A204.1 (cell line): Measurements from ENCODE around the gene PPARG.

Source experiments
- FAIRE-seq: peaks from 2 replicates; lab custom pipeline; 2012; peaks lifted over from hg19 to GRCh38; lab: Jason Lieb, UNC

The PPARG gene

GRCh38 chr3:12313519-12313918 lies 24.6 kb downstream of the PPARG start:
- no peak for FAIRE-seq

DNA sequence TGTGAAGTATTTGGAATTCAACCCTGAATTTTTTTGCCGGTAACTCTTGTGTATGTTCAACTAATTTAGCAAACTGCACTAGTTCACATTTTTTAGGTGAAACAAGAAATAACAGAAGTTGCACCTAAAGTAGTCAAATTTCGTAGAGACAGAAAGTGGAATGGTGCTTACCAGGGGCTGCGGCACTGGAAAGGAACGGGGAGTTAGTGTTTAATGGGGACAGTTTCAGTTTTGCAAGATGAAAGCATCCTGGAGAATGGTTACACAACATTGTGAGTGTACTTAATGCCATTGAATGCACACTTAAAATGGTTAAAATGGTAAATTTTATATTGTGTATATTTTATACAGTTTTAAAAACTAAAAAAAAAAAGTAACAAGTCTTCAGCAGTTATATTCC lies 27.4 kb downstream of the PPARG start:
- no peak for FAIRE-seq

DNA sequence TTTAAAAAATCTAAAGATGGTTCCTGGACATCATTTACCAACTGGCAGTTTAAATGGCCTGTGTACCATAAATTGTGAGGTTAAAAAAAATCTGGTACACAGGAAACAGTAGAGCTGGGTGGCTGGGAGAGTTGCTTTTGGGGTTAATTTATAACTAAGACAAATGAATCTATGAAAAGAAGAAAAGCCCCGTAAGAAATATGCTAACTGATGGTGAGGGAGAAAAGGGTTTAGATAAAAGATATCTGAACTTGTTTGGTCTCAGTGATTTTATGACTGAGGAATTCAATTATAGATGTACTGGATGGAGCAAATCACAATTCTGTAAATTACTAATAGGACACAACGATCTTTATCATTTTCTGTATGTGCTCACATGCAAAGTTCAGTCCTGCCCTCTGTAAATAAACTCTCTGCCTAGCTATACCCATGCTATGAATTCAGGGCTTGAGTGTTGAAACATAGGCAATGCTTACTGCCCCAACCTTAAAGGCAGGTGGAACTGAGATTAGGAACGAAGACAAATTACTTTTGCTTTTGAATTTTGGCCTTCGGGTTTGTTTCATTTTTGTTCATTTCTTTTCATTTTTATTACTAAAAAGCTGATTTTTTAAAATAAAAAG lies 28.0 kb downstream of the PPARG start:
- no peak for FAIRE-seq

DNA sequence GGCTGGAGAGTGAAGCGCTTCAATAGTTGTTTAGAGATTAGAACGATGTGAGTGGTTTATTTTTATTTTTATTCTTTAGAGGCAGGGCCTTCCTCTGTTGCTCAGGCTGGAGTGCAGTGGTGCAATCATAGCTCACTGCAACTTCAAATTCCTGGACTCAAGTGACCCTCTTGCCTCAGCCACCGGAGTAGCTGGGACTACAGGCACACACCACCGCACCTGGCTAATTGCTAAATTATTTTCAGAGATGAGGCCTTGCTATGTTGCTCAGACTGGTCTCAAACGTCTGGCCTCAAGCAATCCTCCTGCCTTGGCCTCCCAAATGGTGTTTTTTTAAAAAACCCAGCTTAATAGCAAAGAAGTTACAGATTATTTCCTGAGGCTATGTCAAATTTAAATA lies 29.0 kb downstream of the PPARG start:
- FAIRE-seq: no peak

DNA sequence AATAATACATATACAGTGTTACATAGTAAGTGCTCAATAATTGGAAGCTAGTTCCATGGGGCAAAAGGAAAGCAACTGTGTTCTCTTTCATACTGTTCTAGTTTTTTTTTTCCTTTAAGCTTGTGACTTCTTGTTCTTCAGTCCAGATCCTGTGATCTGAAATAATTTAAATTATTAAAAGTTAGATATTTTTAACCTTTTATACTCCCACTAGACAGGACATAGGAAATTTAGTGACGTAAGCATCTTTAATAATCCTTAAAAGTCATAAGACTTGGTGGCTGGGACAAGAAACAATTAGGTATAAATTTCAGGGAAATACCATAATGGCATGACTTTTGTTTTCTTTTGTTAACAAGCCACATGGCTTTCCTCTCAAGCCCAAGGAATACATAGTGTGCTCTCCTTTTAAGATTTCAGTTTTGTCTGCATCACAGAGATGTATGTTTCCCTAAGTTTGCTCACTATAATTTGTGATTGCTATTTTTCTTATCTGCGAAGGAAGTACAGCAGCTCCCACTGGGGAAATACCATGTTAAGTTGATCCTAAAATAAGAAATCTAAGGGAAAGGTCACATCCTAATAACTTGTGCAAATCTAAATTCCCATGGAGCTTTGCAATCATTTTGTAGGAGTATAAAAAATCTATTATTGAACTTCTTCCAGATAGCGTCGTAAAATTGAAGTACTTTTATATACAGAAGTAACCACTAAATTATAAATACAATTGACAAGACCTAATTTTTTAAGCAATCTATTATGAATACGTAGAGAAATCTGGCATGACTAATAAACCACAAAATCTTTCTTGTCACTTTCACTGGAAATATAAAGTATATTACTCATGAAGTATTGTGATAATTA lies 30.1 kb downstream of the PPARG start:
- FAIRE-seq: no peak

DNA sequence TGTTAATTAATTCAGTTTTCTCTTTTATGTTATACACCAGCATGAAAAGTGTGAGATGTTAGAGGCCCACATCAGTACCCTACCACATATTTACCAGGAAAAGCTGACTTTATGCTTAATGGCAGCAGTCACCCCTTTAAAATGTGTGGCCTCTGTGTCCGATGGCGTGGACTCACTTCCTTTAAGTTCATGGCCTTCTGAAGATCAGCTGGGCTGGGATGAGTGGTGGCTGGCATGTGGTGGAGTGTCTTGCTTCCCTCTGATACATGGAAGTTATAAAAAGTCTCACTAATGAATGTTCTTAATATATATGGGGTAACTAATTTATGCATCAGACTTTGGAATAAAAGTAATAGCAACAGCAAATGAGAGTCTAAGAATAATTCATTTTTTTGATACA lies 32.1 kb downstream of the PPARG start:
- no peak for FAIRE-seq

GRCh38 chr3:12323237-12323636 lies 34.4 kb downstream of the PPARG start:
- no peak for FAIRE-seq

- peak; percentile 43 for FAIRE-seq
Measured at GRCh38 chr3:12325586-12326515, 37.0 kb downstream of the PPARG start.

GRCh38 chr3:12327021-12327420 lies 38.2 kb downstream of the PPARG start:
- no peak for FAIRE-seq

- FAIRE-seq: no peak
Measured at GRCh38 chr3:12328132-12328836, 39.4 kb downstream of the PPARG start.

- no peak for FAIRE-seq
Measured at GRCh38 chr3:12328837-12329462, 40.1 kb downstream of the PPARG start.

DNA sequence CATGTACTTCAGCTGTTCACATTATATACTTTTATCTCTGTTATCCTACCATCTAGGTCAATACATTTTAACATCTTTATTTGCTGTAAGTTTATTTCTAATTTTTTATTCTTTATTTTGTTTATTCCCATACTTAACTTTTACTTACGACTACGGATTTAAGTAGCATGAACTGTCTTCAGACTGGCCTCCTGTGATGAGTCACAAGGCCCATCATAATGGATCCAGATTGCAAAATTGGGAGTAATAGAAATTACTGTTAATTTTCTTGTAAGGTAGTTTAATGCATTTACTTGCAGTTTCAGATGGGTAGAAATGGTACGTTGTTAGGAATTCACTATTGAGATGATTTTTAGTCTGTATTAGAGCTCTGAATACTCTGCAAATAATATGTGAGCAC lies 45.9 kb downstream of the PPARG start:
- FAIRE-seq: no peak

DNA sequence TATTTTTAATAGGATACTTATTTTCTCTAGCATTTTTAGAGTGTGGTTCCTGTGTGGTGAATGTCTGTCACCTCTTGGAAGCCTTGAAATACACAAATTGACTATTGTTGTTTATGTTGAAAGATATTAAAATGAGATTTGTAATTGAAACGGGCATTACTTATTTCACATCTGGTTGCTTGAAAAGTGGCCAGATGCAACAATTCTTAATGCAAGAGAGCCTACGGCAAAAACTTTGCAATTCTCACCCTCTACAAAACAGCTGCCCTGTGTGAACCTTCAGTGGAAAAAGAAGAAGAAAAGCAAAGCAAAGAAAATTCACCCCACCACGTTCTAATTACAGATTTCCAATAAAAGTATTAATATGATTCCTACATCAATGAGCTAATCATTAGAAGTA lies 46.6 kb downstream of the PPARG start:
- FAIRE-seq: no peak

DNA sequence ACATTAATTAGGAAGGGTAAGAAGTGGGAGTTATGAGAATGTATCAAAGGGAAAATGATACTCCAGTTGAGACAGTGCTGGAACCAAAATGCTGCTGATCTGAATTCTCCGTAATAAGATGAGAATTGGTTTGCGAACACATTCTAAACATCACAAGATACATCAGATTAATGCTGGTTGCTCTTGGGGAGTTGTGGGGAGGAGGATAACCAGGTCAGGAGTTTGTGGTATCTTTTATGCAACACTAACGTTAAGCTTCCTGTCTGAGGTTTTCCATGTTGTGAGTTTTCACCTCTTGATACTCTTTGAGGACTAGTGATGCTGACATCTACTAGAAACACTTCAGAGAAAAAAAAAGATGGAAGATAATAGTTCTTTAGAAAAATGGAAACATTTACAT lies 47.2 kb downstream of the PPARG start:
- FAIRE-seq: no peak

DNA sequence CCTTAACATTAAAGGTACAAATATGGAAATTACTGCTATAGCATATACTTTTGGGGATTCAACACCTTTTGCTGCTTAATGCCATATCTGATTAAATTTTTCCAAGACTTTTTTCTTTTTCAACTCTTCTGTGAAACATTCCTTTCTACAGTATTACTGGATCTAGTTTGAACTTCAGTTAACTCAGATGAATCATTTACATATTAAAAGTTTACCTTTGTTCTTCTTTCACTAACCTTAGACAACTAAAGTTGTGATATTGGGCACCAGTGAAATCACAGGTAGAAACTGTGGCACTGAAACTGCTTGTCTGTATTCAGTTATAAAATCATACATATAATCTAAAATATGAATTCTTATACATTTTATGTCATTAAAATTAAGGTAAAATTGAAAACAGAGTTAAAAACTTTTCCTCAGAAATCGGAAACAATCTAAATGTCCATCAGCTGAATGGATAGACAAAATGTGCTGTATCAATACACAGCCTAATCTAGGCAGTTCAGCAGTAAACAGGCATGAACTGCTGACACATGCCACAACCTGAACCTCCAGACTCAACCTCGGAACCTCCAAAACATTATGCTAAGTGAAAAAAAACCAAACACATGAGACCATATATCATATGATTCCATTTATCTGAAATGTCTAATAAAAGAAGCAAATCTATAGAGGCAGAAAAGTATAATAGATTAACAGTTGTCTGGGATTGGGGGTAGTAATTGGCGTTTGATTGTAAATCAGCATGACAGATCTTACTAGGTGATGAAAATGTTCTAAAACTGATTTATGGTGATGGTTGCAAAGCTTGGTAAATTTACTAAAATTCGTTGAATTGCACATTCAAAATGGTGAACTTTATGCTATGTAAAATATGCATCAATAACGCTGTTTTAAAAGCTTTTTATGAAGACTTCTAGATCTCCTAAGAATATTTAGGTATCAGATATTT lies 50.0 kb downstream of the PPARG start:
- no peak for FAIRE-seq

DNA sequence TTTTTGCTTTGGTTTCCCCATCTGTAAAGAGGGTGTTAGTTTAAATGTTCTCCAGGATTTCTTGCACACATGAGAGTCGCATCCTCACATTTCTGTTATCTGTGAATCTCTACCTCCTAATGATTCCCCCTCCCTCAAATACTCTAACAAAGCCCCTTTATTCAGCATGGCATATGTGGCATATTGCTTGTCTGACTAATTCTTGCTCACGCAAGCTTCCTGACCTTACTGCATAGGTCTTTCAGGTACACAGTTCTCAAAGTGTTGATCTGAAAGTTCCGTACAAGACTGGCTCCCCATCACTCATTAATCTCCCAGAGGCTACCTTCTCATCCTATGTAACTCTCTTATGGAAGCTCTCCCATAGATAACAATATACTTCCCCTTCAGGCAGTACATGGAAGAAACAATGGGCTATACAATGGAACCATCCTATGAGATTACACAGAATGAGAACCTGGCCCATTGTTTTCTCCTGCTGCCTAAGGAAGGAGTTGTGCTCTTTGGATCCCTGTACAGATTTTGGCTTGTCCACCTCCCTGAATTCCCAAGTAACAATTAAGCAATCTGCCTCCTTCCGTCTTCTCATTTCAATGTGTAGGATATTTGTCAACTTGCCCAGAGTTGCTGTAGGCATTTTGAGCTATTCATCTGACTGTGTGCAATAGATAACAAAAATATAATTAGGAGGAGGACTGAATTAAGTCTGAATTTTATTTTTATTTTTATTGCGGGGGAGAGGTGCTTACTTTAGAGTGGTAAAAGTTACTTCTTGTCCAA lies 51.0 kb downstream of the PPARG start:
- no peak for FAIRE-seq

GRCh38 chr3:12340506-12340905 lies 51.6 kb downstream of the PPARG start:
- no peak for FAIRE-seq

DNA sequence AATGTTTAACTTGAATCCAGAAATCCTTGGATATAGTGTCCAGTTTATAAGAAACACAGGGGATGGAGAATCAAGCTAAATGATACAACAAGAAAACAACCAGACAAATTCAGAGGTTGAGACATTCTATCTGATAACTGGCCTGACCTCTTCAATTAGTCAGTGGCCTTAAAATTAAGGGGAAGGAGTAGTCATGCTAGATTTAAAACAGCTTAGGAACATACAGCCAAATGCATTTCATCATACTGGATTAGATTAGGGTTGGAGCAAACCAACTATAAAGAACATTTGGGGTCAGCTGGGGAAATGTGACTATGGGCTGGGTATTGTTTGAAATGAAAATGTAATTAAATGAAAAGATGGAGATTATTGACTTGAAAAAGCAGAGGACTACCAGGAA lies 53.3 kb downstream of the PPARG start:
- no peak for FAIRE-seq

DNA sequence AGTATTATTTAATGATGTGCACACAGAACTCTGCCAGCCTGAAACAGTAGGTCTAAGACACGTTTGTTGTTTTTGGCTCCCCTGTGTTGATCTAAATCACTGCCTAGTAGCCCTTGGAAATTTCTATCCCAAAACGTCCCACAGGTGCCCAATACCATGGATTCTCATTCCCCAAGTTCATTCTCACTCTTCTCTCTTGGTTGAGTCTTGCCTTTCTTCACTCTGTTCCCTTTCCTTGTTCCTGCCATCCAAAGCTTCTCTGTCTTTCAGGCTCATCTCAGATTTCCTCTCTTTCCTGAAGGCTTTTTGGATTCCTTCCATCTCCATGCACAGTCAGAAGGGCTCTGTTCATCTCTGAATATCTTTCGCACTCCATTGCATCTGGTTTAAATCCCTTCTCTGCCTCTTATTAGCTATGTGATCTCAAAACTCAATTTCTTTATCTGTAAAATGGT lies 54.2 kb downstream of the PPARG start:
- FAIRE-seq: no peak

- no peak for FAIRE-seq
Measured at GRCh38 chr3:12345141-12345561, 56.3 kb downstream of the PPARG start.
